Gastrocnemius medialis (tissue), 4 donors: Measurements from ENCODE around the gene SLC35D2.

ENCODE experiments used
- CTCF ChIP-seq, 5 experiments: fragments of 450-650 bp in 3 of 5; fragments of 200-600 bp in 2 of 5; sonication (generic) in 2 of 5; IDR thresholded peaks in 4 of 5; conservative IDR thresholded peaks in 1 of 5; 1 replicate in 4 of 5; 2 replicates in 1 of 5; pipeline ENCODE4 v1.5.1; 2016 to 2019; ENCODE audit warnings: antibody characterized with exemption in 5 of 5, mild to moderate bottlenecking in 3 of 5, moderate library complexity in 3 of 5
- POLR2A ChIP-seq, 2 donors: fragments of 450-650 bp; IDR thresholded peaks; one replicate each; pipeline ENCODE4 v1.6.1; 2017; ENCODE audit warnings: antibody characterized with exemption in 2 of 2, mild to moderate bottlenecking in 2 of 2, moderate library complexity in 2 of 2

GRCh38 chr9:96318921-96319565 lies 64.5 kb downstream of the SLC35D2 start:
- TF ChIP-seq POLR2A (IDR thresholded peaks at IDR 0.05) (no peak), CTCF (IDR thresholded peaks at IDR 0.05 in 4 of 5, conservative IDR thresholded peaks at IDR 0.05 in 1 of 5) (no peak)
